ENCODE results near the gene RHEX.
"Not testable (repeated sequence)": the region's sequence is repeated elsewhere in the genome, so short reads cannot be mapped to it uniquely, and the experiment has no call there.

DNA sequence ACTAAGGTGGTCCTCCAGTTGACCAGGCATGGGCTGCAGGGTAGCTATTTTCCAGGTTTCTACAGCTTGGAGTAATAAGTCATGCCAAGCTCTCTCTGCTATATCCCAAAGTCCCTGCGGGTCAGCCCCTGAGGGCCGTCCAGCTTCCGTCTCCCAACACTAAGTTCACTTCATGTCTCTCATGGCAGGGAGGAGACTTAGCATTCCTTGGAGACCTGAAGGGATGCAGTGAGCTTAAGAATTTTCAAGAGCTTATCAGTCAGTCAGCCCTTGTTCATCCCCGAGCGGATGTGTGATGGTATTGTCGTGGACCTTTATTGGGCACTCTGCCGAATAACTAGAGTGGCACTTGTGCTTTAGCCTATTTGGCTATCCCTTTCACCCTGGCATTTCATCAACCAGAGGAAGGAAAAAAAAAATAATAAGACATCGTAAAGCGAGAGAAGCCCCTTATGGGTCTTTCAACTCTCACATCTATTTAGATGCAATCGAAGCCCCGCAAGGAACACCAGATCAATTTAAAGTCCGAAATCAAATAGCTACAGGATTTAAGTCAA, 2.2 kb downstream of the RHEX start:
- TF ChIP-seq EZH2 (IDR thresholded peaks at IDR 0.05; ENCODE audit: low read length, missing control alignments) = not testable (repeated sequence)
- TF ChIP-seq, protein P1, sequence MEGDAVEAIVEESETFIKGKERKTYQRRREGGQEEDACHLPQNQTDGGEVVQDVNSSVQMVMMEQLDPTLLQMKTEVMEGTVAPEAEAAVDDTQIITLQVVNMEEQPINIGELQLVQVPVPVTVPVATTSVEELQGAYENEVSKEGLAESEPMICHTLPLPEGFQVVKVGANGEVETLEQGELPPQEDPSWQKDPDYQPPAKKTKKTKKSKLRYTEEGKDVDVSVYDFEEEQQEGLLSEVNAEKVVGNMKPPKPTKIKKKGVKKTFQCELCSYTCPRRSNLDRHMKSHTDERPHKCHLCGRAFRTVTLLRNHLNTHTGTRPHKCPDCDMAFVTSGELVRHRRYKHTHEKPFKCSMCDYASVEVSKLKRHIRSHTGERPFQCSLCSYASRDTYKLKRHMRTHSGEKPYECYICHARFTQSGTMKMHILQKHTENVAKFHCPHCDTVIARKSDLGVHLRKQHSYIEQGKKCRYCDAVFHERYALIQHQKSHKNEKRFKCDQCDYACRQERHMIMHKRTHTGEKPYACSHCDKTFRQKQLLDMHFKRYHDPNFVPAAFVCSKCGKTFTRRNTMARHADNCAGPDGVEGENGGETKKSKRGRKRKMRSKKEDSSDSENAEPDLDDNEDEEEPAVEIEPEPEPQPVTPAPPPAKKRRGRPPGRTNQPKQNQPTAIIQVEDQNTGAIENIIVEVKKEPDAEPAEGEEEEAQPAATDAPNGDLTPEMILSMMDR (conservative IDR thresholded peaks at IDR 0.05 in 1 of 2, IDR thresholded peaks at IDR 0.05 in 1 of 2; ENCODE audit: low read depth in 1 of 2, low read length in 2 of 2) = not testable (repeated sequence)
